Myocyte (in vitro differentiated cells): ENCODE measurements around the gene C12orf42. TPM values are rescaled to one million over a fixed set of nuclear protein-coding genes. Genes with fewer than 3 reads are reported as not detected.

Experiments used
- DNase-seq: peaks from one replicate; pipeline ENCODE4 v3.0.0-alpha.2; 2012; ENCODE audit warnings: low read depth
- polyA plus RNA-seq: library from polyadenylated mRNA; unstranded; fragments of >200 nt; gene quantifications from one replicate; pipeline ENCODE4 v1.2.1, GENCODE V29; 2012; ENCODE audit warnings: missing spikeins
- total RNA-seq: library from RNA; depleted of rRNA; stranded (reverse); fragments of >200 nt; gene quantifications from 2 replicates; pipeline ENCODE4 v1.2.3, GENCODE V29; 2014

The C12orf42 gene
- total RNA-seq = 0.26 and 0.80 TPM in 2 replicates
- polyA plus RNA-seq = 0.44 TPM

GRCh38 chr12:103495469-103496456, at the start of gene C12orf42:
C12orf42 (minus strand) TSS chr12:103495968; CDS start chr12:103478426, 17,542 bp downstream.
- peak; percentile 47 for DNase-seq

- DNase-seq = no peak
Measured at GRCh38 chr12:103542078-103542477, 46.3 kb upstream of the C12orf42 start.

- DNase-seq = no peak
Measured at GRCh38 chr12:103540319-103540718, 44.6 kb upstream of the C12orf42 start.

GRCh38 chr12:103538397-103538796, 42.6 kb upstream of the C12orf42 start:
- no peak for DNase-seq

- peak; percentile 9 for DNase-seq
Measured at GRCh38 chr12:103530307-103531066, 34.7 kb upstream of the C12orf42 start.

GRCh38 chr12:103529306-103529705, 33.5 kb upstream of the C12orf42 start:
- no peak for DNase-seq

GRCh38 chr12:103524238-103524875, 28.6 kb upstream of the C12orf42 start:
- no peak for DNase-seq

GRCh38 chr12:103523771-103524170, 28.0 kb upstream of the C12orf42 start:
- no peak for DNase-seq

- no peak for DNase-seq
Measured at GRCh38 chr12:103520686-103521215, 25.0 kb upstream of the C12orf42 start.

- no peak for DNase-seq
Measured at GRCh38 chr12:103519632-103520031, 23.9 kb upstream of the C12orf42 start.

GRCh38 chr12:103518899-103519298, 23.1 kb upstream of the C12orf42 start:
- DNase-seq = no peak

- no peak for DNase-seq
Measured at GRCh38 chr12:103517161-103517560, 21.4 kb upstream of the C12orf42 start.

GRCh38 chr12:103515341-103515740, 19.6 kb upstream of the C12orf42 start:
- no peak for DNase-seq

GRCh38 chr12:103513875-103514274, 18.1 kb upstream of the C12orf42 start:
- no peak for DNase-seq

GRCh38 chr12:103505371-103506236, 9.8 kb upstream of the C12orf42 start:
- peak; percentile 9 for DNase-seq

GRCh38 chr12:103504606-103505005, 8.8 kb upstream of the C12orf42 start:
- DNase-seq = no peak

- no peak for DNase-seq
Measured at GRCh38 chr12:103503546-103504480, 8.0 kb upstream of the C12orf42 start.

- no peak for DNase-seq
Measured at GRCh38 chr12:103501447-103501846, 5.7 kb upstream of the C12orf42 start.

GRCh38 chr12:103499571-103499970, 3.8 kb upstream of the C12orf42 start:
- DNase-seq = no peak
